ENCODE measurements around the gene SUSD4.
"Not testable (repeated sequence)": the region's sequence is repeated elsewhere in the genome, so short reads cannot be mapped to it uniquely, and the experiment has no call there.

SUSD4 gene

GRCh38 chr1:223297800-223298199, 66.2 kb downstream of the SUSD4 start:
- Histone ChIP-seq H3K36me3 (no peaks in the 10 kb centered on the region), H3K27me3 (no peaks in the 10 kb centered on the region), H3K9ac (no peak overlapping the region), H3K27ac (no peak overlapping the region), H3K4me2 (no peak overlapping the region), H3K4me1 (0 out of 20 replicates have a peak, but pooled peaks cover 0 to 5% (median 0%) of the 10 kb centered on the region in 10 experiments), H3K4me3 (no peak overlapping the region), H4K20me1 (no peaks in the 10 kb centered on the region), H3K9me3 (replicated peaks in 1 of 11) (peaks cover 7 to 24% (median 11%) of the 10 kb centered on the region in 11 experiments)
- TF ChIP-seq Cebpa-rat (IDR thresholded peaks at IDR 0.05): no peak

- Histone ChIP-seq H4K20me1 (no peaks in the 10 kb centered on the region), H3K4me1 (peaks cover 0 to 8% (median 4%) of the 10 kb centered on the region in 10 experiments; a peak in 6 of 20 replicates), H3K27me3 (no peaks in the 10 kb centered on the region), H3K27ac (no peak overlapping the region), H3K9me3 (replicated peaks in 1 of 11) (peaks cover 0 to 10% (median 0%) of the 10 kb centered on the region in 11 experiments; a peak in 3 of 22 replicates), H3K4me3 (no peak overlapping the region), H3K4me2 (no peak overlapping the region), H3K36me3 (no peaks in the 10 kb centered on the region), H3K9ac (no peak overlapping the region)
- no peak for TF ChIP-seq Cebpa-rat (IDR thresholded peaks at IDR 0.05)
These were observed 72.2 kb downstream of the SUSD4 start for GRCh38 chr1:223291796-223292195.

- Histone ChIP-seq H4K20me1 (no peaks in the 10 kb centered on the region), H3K36me3 (no peaks in the 10 kb centered on the region), H3K4me2 (peak overlapping the region in 4 of 11 experiments; percentile 2 to 33 (median 19); a peak in 5 of 22 replicates), H3K4me1 (peaks cover 0 to 8% (median 4%) of the 10 kb centered on the region in 10 experiments; a peak in 6 of 20 replicates), H3K27me3 (no peaks in the 10 kb centered on the region), H3K27ac (no peak overlapping the region), H3K9ac (no peak overlapping the region), H3K9me3 (replicated peaks in 1 of 11) (peaks cover 0 to 4% (median under 1%) of the 10 kb centered on the region in 11 experiments; a peak in 4 of 22 replicates), H3K4me3 (no peak overlapping the region)
- no peak for TF ChIP-seq Cebpa-rat (IDR thresholded peaks at IDR 0.05)
These were observed 73.6 kb downstream of the SUSD4 start for GRCh38 chr1:223290397-223290796.

GRCh38 chr1:223289621-223290020, 74.4 kb downstream of the SUSD4 start:
- Histone ChIP-seq H3K27ac (no peak overlapping the region), H3K4me2 (no peak overlapping the region), H3K27me3 (no peaks in the 10 kb centered on the region), H4K20me1 (no peaks in the 10 kb centered on the region), H3K36me3 (no peaks in the 10 kb centered on the region), H3K4me1 (peaks cover 0 to 8% (median 4%) of the 10 kb centered on the region in 10 experiments; a peak in 6 of 20 replicates), H3K9me3 (replicated peaks in 1 of 11) (peaks cover 0 to 8% (median 3%) of the 10 kb centered on the region in 11 experiments; a peak in 4 of 22 replicates), H3K9ac (no peak overlapping the region), H3K4me3 (no peak overlapping the region)
- TF ChIP-seq Cebpa-rat (IDR thresholded peaks at IDR 0.05): no peak

GRCh38 chr1:223288826-223289225, 75.2 kb downstream of the SUSD4 start:
- Histone ChIP-seq H3K27ac (no peak overlapping the region), H3K9me3 (replicated peaks in 1 of 11) (peaks cover 0 to 8% (median 3%) of the 10 kb centered on the region in 11 experiments; a peak in 4 of 22 replicates), H3K9ac (no peak overlapping the region), H3K4me1 (peaks cover 0 to 8% (median 4%) of the 10 kb centered on the region in 10 experiments; a peak in 6 of 20 replicates), H3K27me3 (no peaks in the 10 kb centered on the region), H3K4me3 (no peak overlapping the region), H4K20me1 (no peaks in the 10 kb centered on the region), H3K4me2 (no peak overlapping the region), H3K36me3 (no peaks in the 10 kb centered on the region)
- TF ChIP-seq Cebpa-rat (IDR thresholded peaks at IDR 0.05): no peak

GRCh38 chr1:223285452-223285851, 78.5 kb downstream of the SUSD4 start:
- Histone ChIP-seq H3K27ac (no peak overlapping the region), H3K4me2 (no peak overlapping the region), H3K36me3 (no peaks in the 10 kb centered on the region), H3K27me3 (no peaks in the 10 kb centered on the region), H4K20me1 (no peaks in the 10 kb centered on the region), H3K4me1 (peaks cover 0 to 3% (median 1%) of the 10 kb centered on the region in 10 experiments; a peak in 6 of 20 replicates), H3K9ac (no peak overlapping the region), H3K9me3 (replicated peaks in 1 of 11) (peaks cover 0 to 8% (median 3%) of the 10 kb centered on the region in 11 experiments; a peak in 5 of 22 replicates), H3K4me3 (no peak overlapping the region)
- no peak for TF ChIP-seq Cebpa-rat (IDR thresholded peaks at IDR 0.05)

- not testable (repeated sequence) for H3K27ac ChIP-seq; H4K20me1 ChIP-seq; H3K9me3 ChIP-seq (replicated peaks in 1 of 11); H3K4me2 ChIP-seq; H3K9ac ChIP-seq; H3K4me3 ChIP-seq; H3K27me3 ChIP-seq; H3K4me1 ChIP-seq; H3K36me3 ChIP-seq
These were observed 80.3 kb downstream of the SUSD4 start for GRCh38 chr1:223283697-223284096.

- H3K36me3 ChIP-seq; H3K4me1 ChIP-seq; H3K4me2 ChIP-seq; H4K20me1 ChIP-seq; H3K4me3 ChIP-seq; H3K27ac ChIP-seq; H3K9ac ChIP-seq; H3K27me3 ChIP-seq; H3K9me3 ChIP-seq (replicated peaks in 1 of 11): not testable (repeated sequence)
These were observed 85.7 kb downstream of the SUSD4 start for GRCh38 chr1:223278311-223278710.

- no peaks in the 10 kb centered on the region for H3K27me3 ChIP-seq
- no peaks in the 10 kb centered on the region for H3K4me1 ChIP-seq
- no peak overlapping the region for H3K4me2 ChIP-seq
- no peak overlapping the region for H3K4me3 ChIP-seq
- no peaks in the 10 kb centered on the region for H4K20me1 ChIP-seq
- no peak for TF ChIP-seq Cebpa-rat (IDR thresholded peaks at IDR 0.05)
- no peaks in the 10 kb centered on the region for H3K9me3 ChIP-seq (replicated peaks in 1 of 11)
- H3K27ac ChIP-seq: no peak overlapping the region
- H3K36me3 ChIP-seq: no peaks in the 10 kb centered on the region
- no peak overlapping the region for H3K9ac ChIP-seq
These were observed 87.9 kb downstream of the SUSD4 start for GRCh38 chr1:223276029-223276428.

- Histone ChIP-seq H3K4me1 (no peaks in the 10 kb centered on the region), H3K4me3 (no peak overlapping the region), H3K9ac (no peak overlapping the region), H3K36me3 (no peaks in the 10 kb centered on the region), H3K9me3 (replicated peaks in 1 of 11) (no peaks in the 10 kb centered on the region), H3K4me2 (no peak overlapping the region), H4K20me1 (no peaks in the 10 kb centered on the region), H3K27ac (no peak overlapping the region), H3K27me3 (no peaks in the 10 kb centered on the region)
- TF ChIP-seq Cebpa-rat (IDR thresholded peaks at IDR 0.05): no peak
These were observed 90.5 kb downstream of the SUSD4 start for GRCh38 chr1:223273511-223273910.
